ENCODE results near the gene DPH2.

The DPH2 gene

GRCh38 chr1:43987159-43987902, 17.5 kb downstream of the DPH2 start:
- WGBS (ENCODE audit: insufficient coverage) = 98% methylated on average over 6 of the region's 6 CpGs
- Histone ChIP-seq H3K4me3 (ENCODE audit: control insufficient read depth in 1 of 7, extremely low read depth in 1 of 7, insufficient read depth in 4 of 7, low read depth in 2 of 7, low read length in 6 of 7) (no peak overlapping the region), H3K4me1 (ENCODE audit: control extremely low read depth in 1 of 4, control insufficient read depth in 4 of 4, insufficient read depth in 4 of 4, low read length in 3 of 4) (peaks cover 0 to 17% (median 16%) of the 10 kb centered on the region in 4 experiments), H3K36me3 (ENCODE audit: control insufficient read depth in 4 of 4, insufficient read depth in 4 of 4, low read length in 3 of 4) (peaks cover 0 to 26% (median 10%) of the 10 kb centered on the region in 4 experiments), H3K9me3 (ENCODE audit: control extremely low read depth in 1 of 5, control insufficient read depth in 4 of 5, insufficient read depth in 2 of 5, low read depth in 1 of 5, low read length in 4 of 5) (no peaks in the 10 kb centered on the region), H3K27ac (ENCODE audit: insufficient read depth in 1 of 2, low read depth in 1 of 2, low read length in 2 of 2, poor library complexity in 1 of 2, severe bottlenecking in 2 of 2) (no peak overlapping the region), H3K27me3 (replicated peaks in 2 of 5; ENCODE audit: control insufficient read depth in 4 of 5, insufficient read depth in 5 of 5, low read length in 4 of 5) (no peaks in the 10 kb centered on the region)
- CTCF ChIA-PET = interaction anchor here (0.6 to 1.5 kb wide), 4 partner anchors 12 to 932 kb away, joined by 3 to 4 read pairs (median 3); no protein-coding TSS in a partner anchor
- DNase-seq = no peak
- POLR2A ChIA-PET = interaction anchor here (0.6 kb wide), 1 partner anchor 269 kb away, joined by 5 read pairs; no protein-coding TSS in a partner anchor

- Histone ChIP-seq H3K27ac (ENCODE audit: insufficient read depth in 1 of 2, low read depth in 1 of 2, low read length in 2 of 2, poor library complexity in 1 of 2, severe bottlenecking in 2 of 2) (peak overlapping the region in 1 of 2 experiments; percentile 49), H3K4me1 (ENCODE audit: control extremely low read depth in 1 of 4, control insufficient read depth in 4 of 4, insufficient read depth in 4 of 4, low read length in 3 of 4) (peaks cover 0 to 28% (median 28%) of the 10 kb centered on the region in 4 experiments), H3K9me3 (ENCODE audit: control extremely low read depth in 1 of 5, control insufficient read depth in 4 of 5, insufficient read depth in 2 of 5, low read depth in 1 of 5, low read length in 4 of 5) (no peaks in the 10 kb centered on the region), H3K36me3 (ENCODE audit: control insufficient read depth in 4 of 4, insufficient read depth in 4 of 4, low read length in 3 of 4) (peaks cover 0 to 7% (median 5%) of the 10 kb centered on the region in 4 experiments), H3K4me3 (ENCODE audit: control insufficient read depth in 1 of 7, extremely low read depth in 1 of 7, insufficient read depth in 4 of 7, low read depth in 2 of 7, low read length in 6 of 7) (peak overlapping the region in 5 of 7 experiments; percentile 65 to 87 (median 74)), H3K27me3 (replicated peaks in 2 of 5; ENCODE audit: control insufficient read depth in 4 of 5, insufficient read depth in 5 of 5, low read length in 4 of 5) (no peaks in the 10 kb centered on the region)
- POLR2A ChIA-PET = no interaction called here
- no peak for DNase-seq
- WGBS (ENCODE audit: insufficient coverage) = 84% methylated on average over 16 of the region's 19 CpGs
- CTCF ChIA-PET = interaction anchor here (1.2 to 6.1 kb wide), 5 partner anchors 14 to 62 kb away, joined by 3 to 38 read pairs (median 7); no protein-coding TSS in a partner anchor
Measured at GRCh38 chr1:43990271-43991199, 20.7 kb downstream of the DPH2 start.

- H3K4me1 ChIP-seq (ENCODE audit: control extremely low read depth in 1 of 4, control insufficient read depth in 4 of 4, insufficient read depth in 4 of 4, low read length in 3 of 4) = peaks cover 0 to 28% (median 28%) of the 10 kb centered on the region in 4 experiments
- peaks cover 0 to 7% (median under 1%) of the 10 kb centered on the region in 4 experiments for H3K36me3 ChIP-seq (ENCODE audit: control insufficient read depth in 4 of 4, insufficient read depth in 4 of 4, low read length in 3 of 4)
- peak in 1 of 3 donors; percentile 12 for DNase-seq
- H3K4me3 ChIP-seq (ENCODE audit: control insufficient read depth in 1 of 7, extremely low read depth in 1 of 7, insufficient read depth in 4 of 7, low read depth in 2 of 7, low read length in 6 of 7) = peak overlapping the region; percentile 49 to 87 (median 72)
- WGBS (ENCODE audit: insufficient coverage) = 0% methylated on average over 10 of the region's 10 CpGs
- peak overlapping the region in 1 of 2 experiments; percentile 49 for H3K27ac ChIP-seq (ENCODE audit: insufficient read depth in 1 of 2, low read depth in 1 of 2, low read length in 2 of 2, poor library complexity in 1 of 2, severe bottlenecking in 2 of 2)
- ChIA-PET CTCF (interaction anchor here (1.3 to 6.1 kb wide), 3 partner anchors 14 to 40 kb away, joined by 3 to 38 read pairs (median 13); no protein-coding TSS in a partner anchor), POLR2A (no interaction called here)
- no peaks in the 10 kb centered on the region for H3K9me3 ChIP-seq (ENCODE audit: control extremely low read depth in 1 of 5, control insufficient read depth in 4 of 5, insufficient read depth in 2 of 5, low read depth in 1 of 5, low read length in 4 of 5)
- H3K27me3 ChIP-seq (replicated peaks in 2 of 5; ENCODE audit: control insufficient read depth in 4 of 5, insufficient read depth in 5 of 5, low read length in 4 of 5) = no peaks in the 10 kb centered on the region
Measured at GRCh38 chr1:43991200-43991475, 21.3 kb downstream of the DPH2 start.

GRCh38 chr1:43991476-43992231, 21.8 kb downstream of the DPH2 start, which contains the start of gene CCDC24:
CCDC24 (plus strand) TSS chr1:43991599; CDS start chr1:43991879, 280 bp downstream.
- CTCF ChIA-PET = interaction anchor here (0.9 to 6.1 kb wide), 7 partner anchors 10 to 56 kb away, joined by 3 to 38 read pairs (median 5); no protein-coding TSS in a partner anchor
- under 1% methylated on average over 65 of the region's 66 CpGs for WGBS (ENCODE audit: insufficient coverage)
- Histone ChIP-seq H3K36me3 (ENCODE audit: control insufficient read depth in 4 of 4, insufficient read depth in 4 of 4, low read length in 3 of 4) (peaks cover 0 to 5% (median 0%) of the 10 kb centered on the region in 4 experiments), H3K27ac (ENCODE audit: insufficient read depth in 1 of 2, low read depth in 1 of 2, low read length in 2 of 2, poor library complexity in 1 of 2, severe bottlenecking in 2 of 2) (peak within 1 kb of the TSS in 1 of 2 experiments; percentile 49), H3K27me3 (replicated peaks in 2 of 5; ENCODE audit: control insufficient read depth in 4 of 5, insufficient read depth in 5 of 5, low read length in 4 of 5) (no peaks in the 10 kb centered on the region), H3K4me3 (ENCODE audit: control insufficient read depth in 1 of 7, extremely low read depth in 1 of 7, insufficient read depth in 4 of 7, low read depth in 2 of 7, low read length in 6 of 7) (peak within 1 kb of the TSS; percentile 49 to 87 (median 72)), H3K4me1 (ENCODE audit: control extremely low read depth in 1 of 4, control insufficient read depth in 4 of 4, insufficient read depth in 4 of 4, low read length in 3 of 4) (peaks cover 0 to 28% (median 28%) of the 10 kb centered on the region in 4 experiments), H3K9me3 (ENCODE audit: control extremely low read depth in 1 of 5, control insufficient read depth in 4 of 5, insufficient read depth in 2 of 5, low read depth in 1 of 5, low read length in 4 of 5) (no peaks in the 10 kb centered on the region)
- POLR2A ChIA-PET = interaction anchor here (0.8 kb wide), 1 partner anchor 15 kb away, joined by 3 read pairs; no protein-coding TSS in a partner anchor
- peak; percentile 28 to 66 (median 51) for DNase-seq

GRCh38 chr1:43992232-43992995, 22.6 kb downstream of the DPH2 start:
- ChIA-PET CTCF (interaction anchor here (0.9 to 6.1 kb wide), 11 partner anchors 9 to 228 kb away, joined by 3 to 38 read pairs (median 5); no protein-coding TSS in a partner anchor), POLR2A (interaction anchor here (0.8 kb wide), 1 partner anchor 16 kb away, joined by 3 read pairs; no protein-coding TSS in a partner anchor)
- Histone ChIP-seq H3K9me3 (ENCODE audit: control extremely low read depth in 1 of 5, control insufficient read depth in 4 of 5, insufficient read depth in 2 of 5, low read depth in 1 of 5, low read length in 4 of 5) (no peaks in the 10 kb centered on the region), H3K4me3 (ENCODE audit: control insufficient read depth in 1 of 7, extremely low read depth in 1 of 7, insufficient read depth in 4 of 7, low read depth in 2 of 7, low read length in 6 of 7) (peak overlapping the region in 6 of 7 experiments; percentile 25 to 87 (median 73)), H3K27me3 (replicated peaks in 2 of 5; ENCODE audit: control insufficient read depth in 4 of 5, insufficient read depth in 5 of 5, low read length in 4 of 5) (no peaks in the 10 kb centered on the region), H3K27ac (ENCODE audit: insufficient read depth in 1 of 2, low read depth in 1 of 2, low read length in 2 of 2, poor library complexity in 1 of 2, severe bottlenecking in 2 of 2) (no peak overlapping the region), H3K36me3 (ENCODE audit: control insufficient read depth in 4 of 4, insufficient read depth in 4 of 4, low read length in 3 of 4) (peaks cover 0 to 4% (median 0%) of the 10 kb centered on the region in 4 experiments), H3K4me1 (ENCODE audit: control extremely low read depth in 1 of 4, control insufficient read depth in 4 of 4, insufficient read depth in 4 of 4, low read length in 3 of 4) (peaks cover 0 to 28% (median 28%) of the 10 kb centered on the region in 4 experiments)
- 45% methylated on average over 10 of the region's 11 CpGs for WGBS (ENCODE audit: insufficient coverage)
- peak in 2 of 3 donors; percentile 40 to 55 for DNase-seq
